H9 (cell line): ENCODE data around the gene MAPT. TPM values are rescaled to one million over a fixed set of nuclear protein-coding genes. Genes with fewer than 3 reads are reported as not detected.

Source experiments
- DNase-seq: peaks from one replicate; pipeline ENCODE4 v3.0.0-alpha.2; 2017
- H2AFZ ChIP-seq: one replicate; pipeline ENCODE4 v1.6.1; 2013; ENCODE audit warnings: mild to moderate bottlenecking, low read length, control low read depth, moderate library complexity
- H2AK5ac ChIP-seq: 2 replicates; pipeline ENCODE4 v1.6.1; 2013; ENCODE audit warnings: low read length, control low read depth, mixed read lengths; ENCODE audit not compliant: insufficient read length
- H2BK120ac ChIP-seq: one replicate; pipeline ENCODE4 v1.6.1; 2013; ENCODE audit warnings: low read depth, mild to moderate bottlenecking, low read length, control low read depth, inconsistent platforms; ENCODE audit not compliant: poor library complexity, severe bottlenecking
- H2BK12ac ChIP-seq: 2 replicates; pipeline ENCODE4 v1.6.1; 2013; ENCODE audit warnings: low read length, control low read depth, mixed read lengths, low read depth; ENCODE audit not compliant: insufficient read length
- H2BK15ac ChIP-seq: 2 replicates; pipeline ENCODE4 v1.6.1; 2013; ENCODE audit warnings: low read depth, low read length, control low read depth
- H2BK20ac ChIP-seq: one replicate; pipeline ENCODE4 v1.6.1; 2013; ENCODE audit warnings: low read depth, mild to moderate bottlenecking, low read length, control low read depth, inconsistent platforms; ENCODE audit not compliant: poor library complexity, severe bottlenecking
- H2BK5ac ChIP-seq: 2 replicates; pipeline ENCODE4 v1.6.1; 2013; ENCODE audit warnings: low read length, control low read depth, mixed read lengths; ENCODE audit not compliant: insufficient read length
- H3K14ac ChIP-seq: 2 replicates; pipeline ENCODE4 v1.6.1; 2013; ENCODE audit warnings: low read length, control low read depth; ENCODE audit not compliant: insufficient read depth
- H3K18ac ChIP-seq: 2 replicates; pipeline ENCODE4 v1.6.1; 2013; ENCODE audit warnings: low read depth, mild to moderate bottlenecking, mixed read lengths, low read length, control low read depth; ENCODE audit not compliant: insufficient read length
- H3K23ac ChIP-seq: 2 replicates; pipeline ENCODE4 v1.6.1; 2013; ENCODE audit warnings: low read length, control low read depth, mixed read lengths, low read depth; ENCODE audit not compliant: insufficient read length
- H3K23me2 ChIP-seq: 2 replicates; pipeline ENCODE4 v1.6.1; 2013; ENCODE audit warnings: low read depth, mild to moderate bottlenecking, mixed read lengths, low read length, control low read depth; ENCODE audit not compliant: insufficient read length, poor library complexity, severe bottlenecking
- H3K27ac ChIP-seq: 2 replicates; pipeline ENCODE4 v1.5.1; 2013; ENCODE audit warnings: low read length, control low read depth, mixed read lengths, low read depth; ENCODE audit not compliant: insufficient read length
- H3K27me3 ChIP-seq: 2 replicates; pipeline ENCODE4 v1.6.1; 2013; ENCODE audit warnings: low read length, control low read depth, inconsistent platforms; ENCODE audit not compliant: insufficient read depth
- H3K4ac ChIP-seq: 2 replicates; pipeline ENCODE4 v1.6.1; 2013; ENCODE audit warnings: low read depth, mild to moderate bottlenecking, control low read depth, inconsistent platforms, low read length, moderate library complexity
- H3K4me1 ChIP-seq: 2 replicates; pipeline ENCODE4 v1.6.1; 2013; ENCODE audit warnings: low read length, control low read depth, inconsistent platforms; ENCODE audit not compliant: insufficient read depth
- H3K4me2 ChIP-seq: 2 replicates; pipeline ENCODE4 v1.6.1; 2013; ENCODE audit warnings: low read length, control low read depth, mixed read lengths; ENCODE audit not compliant: insufficient read length, insufficient read depth
- H3K56ac ChIP-seq: 2 replicates; pipeline ENCODE4 v1.6.1; 2013; ENCODE audit warnings: low read depth, mild to moderate bottlenecking, mixed read lengths, low read length, control low read depth; ENCODE audit not compliant: insufficient read length
- H3K79me1 ChIP-seq: 2 replicates; pipeline ENCODE4 v1.6.1; 2013; ENCODE audit warnings: low read depth, mild to moderate bottlenecking, moderate library complexity, low read length, control low read depth, inconsistent platforms; ENCODE audit not compliant: insufficient read depth, poor library complexity, severe bottlenecking
- H3K79me2 ChIP-seq: 2 replicates; pipeline ENCODE4 v1.6.1; 2013; ENCODE audit warnings: low read length, control low read depth, inconsistent platforms; ENCODE audit not compliant: insufficient read depth
- H3K9ac ChIP-seq: 2 replicates; pipeline ENCODE4 v1.6.1; 2013; ENCODE audit warnings: low read length, control low read depth, mixed read lengths; ENCODE audit not compliant: insufficient read length; ENCODE audit errors: extremely low read depth
- H3K9me3 ChIP-seq: one replicate; pipeline ENCODE4 v1.6.1; 2013; ENCODE audit warnings: low read depth, low read length, inconsistent platforms; ENCODE audit not compliant: control insufficient read depth
- H3T11ph ChIP-seq: one replicate; pipeline ENCODE4 v1.6.1; 2013; ENCODE audit warnings: mild to moderate bottlenecking, low read length, control low read depth, inconsistent platforms
- H4K20me1 ChIP-seq: one replicate; pipeline ENCODE4 v1.6.1; 2013; ENCODE audit not compliant: control insufficient read depth, insufficient read length, insufficient read depth
- H4K5ac ChIP-seq: 2 replicates; pipeline ENCODE4 v1.6.1; 2013; ENCODE audit warnings: low read depth, mild to moderate bottlenecking, mixed read lengths, low read length, control low read depth; ENCODE audit not compliant: insufficient read length
- H4K8ac ChIP-seq: replicated peaks from 2 replicates; pipeline ENCODE4 v1.6.1; 2013; ENCODE audit warnings: low read length, control low read depth, mixed read lengths, low read depth; ENCODE audit not compliant: insufficient read length
- H4K91ac ChIP-seq: 2 replicates; pipeline ENCODE4 v1.6.1; 2013; ENCODE audit warnings: low read depth, mild to moderate bottlenecking, moderate library complexity, mixed read lengths, low read length, control low read depth; ENCODE audit not compliant: insufficient read length
- H3K27ac Mint-ChIP-seq, 3 experiments: 2 replicates in 2 of 3; 3 replicates in 1 of 3; pipeline ENCODE4 v1.8.0; 2020 to 2021; ENCODE audit warnings: mixed read lengths in 3 of 3, mild to moderate bottlenecking in 1 of 3, moderate library complexity in 1 of 3
- H3K27me3 Mint-ChIP-seq: 2 replicates; pipeline ENCODE4 v1.8.0; 2021; ENCODE audit warnings: low read depth, mild to moderate bottlenecking, moderate library complexity, mixed read lengths
- H3K36me3 Mint-ChIP-seq, 3 experiments: 2 replicates in 2 of 3; 3 replicates in 1 of 3; pipeline ENCODE4 v1.8.0; 2020 to 2021; ENCODE audit warnings: low read depth in 3 of 3, mixed read lengths in 3 of 3; ENCODE audit not compliant: insufficient read depth in 1 of 3
- H3K4me1 Mint-ChIP-seq, 2 experiments: 2 replicates each; pipeline ENCODE4 v1.8.0; 2020; ENCODE audit warnings: mixed read lengths in 2 of 2
- H3K4me3 Mint-ChIP-seq, 2 experiments: 2 replicates in 1 of 2; 3 replicates in 1 of 2; pipeline ENCODE4 v1.8.0; 2020 to 2021; ENCODE audit warnings: mild to moderate bottlenecking in 2 of 2, mixed read lengths in 2 of 2, moderate library complexity in 1 of 2
- H3K9me3 Mint-ChIP-seq, 2 experiments: 2 replicates in 1 of 2; 3 replicates in 1 of 2; pipeline ENCODE4 v1.8.0; 2020; ENCODE audit warnings: mild to moderate bottlenecking in 2 of 2, mixed read lengths in 2 of 2, moderate library complexity in 1 of 2
- WGBS: extraction: QIAGEN DNeasy Blood & Tissue Kit; methylation state at CpG from one replicate; pipeline ENCODE4 v1.1.7; 2013; ENCODE audit warnings: missing lambda C conversion rate, low lambda C conversion rate, mixed read lengths; ENCODE audit not compliant: insufficient read length; ENCODE audit errors: extremely low coverage; 5-methylcytosine and 5-hydroxymethylcytosine counted together
- total RNA-seq: library from RNA; stranded (reverse); gene quantifications from 2 replicates; pipeline ENCODE4 v1.2.1, GENCODE V29; 2021
- TF ChIP-seq, protein P1 (sequence below): fragments of 200-600 bp; sonication (generic); conservative IDR thresholded peaks from 3 replicates; pipeline ENCODE4 v1.8.0; 2021; ENCODE audit warnings: antibody characterized with exemption, mild to moderate bottlenecking

Gene MAPT
- total RNA-seq, 1 experiment from 2014 or later = 1.6 TPM

DNA sequence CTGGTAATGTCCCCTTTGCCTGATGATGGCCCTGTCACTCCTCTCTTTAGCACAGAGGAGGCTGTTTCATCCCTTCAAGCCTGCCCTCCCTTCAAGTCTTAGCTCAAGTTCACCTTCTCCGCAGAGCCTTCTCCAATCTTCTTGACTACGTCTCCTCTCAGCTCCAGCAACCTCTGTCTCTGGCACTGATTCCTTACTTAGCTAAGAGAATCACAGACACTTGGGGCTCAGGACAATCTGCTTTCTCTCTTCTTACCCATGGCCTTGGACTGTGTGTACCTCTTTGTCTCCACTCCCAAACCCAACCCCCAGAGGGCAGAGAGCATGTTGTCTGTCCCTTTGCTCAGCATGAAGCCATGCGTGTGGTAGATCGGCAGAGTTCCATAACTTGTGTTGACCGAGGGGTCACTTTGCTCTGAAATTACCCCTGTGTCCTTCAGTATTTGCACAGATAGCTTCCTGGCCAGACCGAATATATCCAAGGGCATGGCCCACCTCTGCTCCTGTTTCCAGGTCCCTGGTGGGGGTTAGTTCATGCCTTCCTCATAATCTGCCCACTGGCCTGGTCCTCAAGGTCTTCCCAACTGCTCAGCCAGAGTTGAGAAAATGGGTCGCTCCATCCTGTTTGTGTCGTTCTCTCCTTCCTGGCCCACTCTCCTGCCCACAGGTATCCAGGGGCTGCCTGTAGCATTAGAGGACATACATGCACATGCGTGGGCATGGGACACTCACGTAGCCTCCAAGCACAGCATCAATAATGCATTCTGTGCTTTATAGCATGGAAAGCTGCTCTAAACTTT, 41.6 kb downstream of the MAPT start:
- no peak overlapping the region for H4K91ac ChIP-seq
- DNase-seq = no peak
- H3T11ph ChIP-seq = no peak overlapping the region
- Mint-ChIP-seq H3K36me3 (no peaks in the 10 kb centered on the region), H3K9me3 (no peaks in the 10 kb centered on the region), H3K4me1 (peaks cover 9 to 16% of the 10 kb centered on the region in 2 experiments), H3K4me3 (no peak overlapping the region), H3K27ac (no peak overlapping the region; a peak in 1 of 7 replicates), H3K27me3 (peaks cover 9% of the 10 kb centered on the region)
- TF ChIP-seq, protein P1, sequence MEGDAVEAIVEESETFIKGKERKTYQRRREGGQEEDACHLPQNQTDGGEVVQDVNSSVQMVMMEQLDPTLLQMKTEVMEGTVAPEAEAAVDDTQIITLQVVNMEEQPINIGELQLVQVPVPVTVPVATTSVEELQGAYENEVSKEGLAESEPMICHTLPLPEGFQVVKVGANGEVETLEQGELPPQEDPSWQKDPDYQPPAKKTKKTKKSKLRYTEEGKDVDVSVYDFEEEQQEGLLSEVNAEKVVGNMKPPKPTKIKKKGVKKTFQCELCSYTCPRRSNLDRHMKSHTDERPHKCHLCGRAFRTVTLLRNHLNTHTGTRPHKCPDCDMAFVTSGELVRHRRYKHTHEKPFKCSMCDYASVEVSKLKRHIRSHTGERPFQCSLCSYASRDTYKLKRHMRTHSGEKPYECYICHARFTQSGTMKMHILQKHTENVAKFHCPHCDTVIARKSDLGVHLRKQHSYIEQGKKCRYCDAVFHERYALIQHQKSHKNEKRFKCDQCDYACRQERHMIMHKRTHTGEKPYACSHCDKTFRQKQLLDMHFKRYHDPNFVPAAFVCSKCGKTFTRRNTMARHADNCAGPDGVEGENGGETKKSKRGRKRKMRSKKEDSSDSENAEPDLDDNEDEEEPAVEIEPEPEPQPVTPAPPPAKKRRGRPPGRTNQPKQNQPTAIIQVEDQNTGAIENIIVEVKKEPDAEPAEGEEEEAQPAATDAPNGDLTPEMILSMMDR = no peak
- H3K79me2 ChIP-seq = no peaks in the 10 kb centered on the region
- H4K8ac ChIP-seq = no peak overlapping the region
- no peak overlapping the region for H3K9ac ChIP-seq
- no CpG with 5 or more reads among the region's 10 CpGs for WGBS
- H3K27ac ChIP-seq = no peak overlapping the region
- H2BK12ac ChIP-seq = no peak overlapping the region
- H3K18ac ChIP-seq = no peak overlapping the region
- H4K20me1 ChIP-seq = no peaks in the 10 kb centered on the region
- no peaks in the 10 kb centered on the region for H3K23me2 ChIP-seq
- no peak overlapping the region for H2BK20ac ChIP-seq
- no peak overlapping the region for H2BK5ac ChIP-seq
- peaks cover 6% of the 10 kb centered on the region; the same call in 1 of the 2 replicates for H3K4me1 ChIP-seq
- no peaks in the 10 kb centered on the region for H3K27me3 ChIP-seq
- no peak overlapping the region for H4K5ac ChIP-seq
- H2AFZ ChIP-seq = no peak overlapping the region
- no peak overlapping the region for H3K23ac ChIP-seq
- H2BK15ac ChIP-seq = no peak overlapping the region
- H3K56ac ChIP-seq = no peak overlapping the region
- no peak overlapping the region for H2AK5ac ChIP-seq
- H3K79me1 ChIP-seq = no peaks in the 10 kb centered on the region
- H3K4me2 ChIP-seq = no peak overlapping the region
- no peak overlapping the region for H3K14ac ChIP-seq
- H2BK120ac ChIP-seq = no peak overlapping the region
- H3K9me3 ChIP-seq = no peaks in the 10 kb centered on the region
- H3K4ac ChIP-seq = no peak overlapping the region
